HepG2 (cell line): Measurements from ENCODE around the gene ARHGEF1. TPM values are rescaled to one million over a fixed set of nuclear protein-coding genes. Genes with fewer than 3 reads are reported as not detected.

Source experiments
- ATF7 ChIP-seq, 2 experiments: fragments of 450-650 bp in 1 of 2; sonication (generic) in 1 of 2; formaldehyde crosslinking in 1 of 2; IDR thresholded peaks; 2 replicates each; pipeline versions ENCODE4 v1.4.0 to v1.6.1; 2016 to 2020; ENCODE audit warnings: antibody characterized with exemption in 1 of 2, mild to moderate bottlenecking in 1 of 2, missing genetic modification reagents in 1 of 2
- CHD2 ChIP-seq: IDR thresholded peaks from 2 replicates; pipeline ENCODE4 v1.6.1; 2011; ENCODE audit warnings: low read depth, low read length, improper control_type of control experiment
- FOXC1 ChIP-seq: sonication (generic); formaldehyde crosslinking; IDR thresholded peaks from 2 replicates; pipeline ENCODE4 v1.8.0; 2022; ENCODE audit warnings: mild to moderate bottlenecking, missing genetic modification reagents, borderline replicate concordance
- KLF15 ChIP-seq: sonication (generic); formaldehyde crosslinking; IDR thresholded peaks from 2 replicates; pipeline ENCODE4 v1.8.1; 2023; ENCODE audit warnings: borderline replicate concordance, mild to moderate bottlenecking, inconsistent platforms, missing genetic modification reagents, mixed read lengths
- NFIC ChIP-seq: IDR thresholded peaks from 2 replicates; pipeline ENCODE4 v1.6.1; 2012; ENCODE audit warnings: mild to moderate bottlenecking, low read length, inconsistent platforms
- REST ChIP-seq, 2 experiments: IDR thresholded peaks; 2 replicates each; pipeline ENCODE4 v1.6.1; 2011 to 2012; ENCODE audit warnings: low read length in 2 of 2, borderline replicate concordance in 1 of 2, low read depth in 1 of 2, mild to moderate bottlenecking in 1 of 2, moderate library complexity in 1 of 2
- SNAPC2 ChIP-seq: sonication (generic); formaldehyde crosslinking; IDR thresholded peaks from 2 replicates; pipeline ENCODE4 v1.8.1; 2022; ENCODE audit warnings: mild to moderate bottlenecking, missing genetic modification reagents
- TAF1 ChIP-seq: sonication (generic); formaldehyde crosslinking; IDR thresholded peaks from 2 replicates; pipeline ENCODE4 v1.4.0; 2020; ENCODE audit warnings: missing genetic modification reagents
- TCF7 ChIP-seq: sonication (generic); IDR thresholded peaks from 2 replicates; pipeline ENCODE4 v1.6.1; 2016; ENCODE audit warnings: antibody characterized with exemption, low read depth
- ZBTB34 ChIP-seq: sonication (generic); formaldehyde crosslinking; IDR thresholded peaks from 2 replicates; pipeline ENCODE4 v1.8.0; 2022; ENCODE audit warnings: mild to moderate bottlenecking, missing genetic modification reagents
- ZBTB42 ChIP-seq: sonication (generic); formaldehyde crosslinking; IDR thresholded peaks from 2 replicates; pipeline ENCODE4 v1.5.0; 2020; ENCODE audit warnings: mild to moderate bottlenecking, missing genetic modification reagents
- ZFY ChIP-seq: sonication (generic); formaldehyde crosslinking; IDR thresholded peaks from 2 replicates; pipeline ENCODE4 v1.4.0; 2020; ENCODE audit warnings: missing genetic modification reagents
- ZNF292 ChIP-seq: sonication (generic); formaldehyde crosslinking; IDR thresholded peaks from 2 replicates; pipeline ENCODE4 v1.8.1; 2022; ENCODE audit warnings: mild to moderate bottlenecking, low read depth, missing genetic modification reagents, borderline replicate concordance
- ZNF30 ChIP-seq: sonication (generic); formaldehyde crosslinking; IDR thresholded peaks from 2 replicates; pipeline ENCODE4 v1.5.0; 2020; ENCODE audit warnings: mild to moderate bottlenecking, missing genetic modification reagents
- polyA plus RNA-seq, 8 experiments: library from polyadenylated mRNA; depleted of rRNA in 3 of 8; stranded (reverse) in 7 of 8; unstranded in 1 of 8; fragments of >200 nt; fragmentation: Illumina TruSeq in 4 of 8; extraction: Trizol in 4 of 8; gene quantifications; 2 replicates each; pipeline versions ENCODE4 v1.2.1 to v1.2.3, GENCODE V29; 2011 to 2016; ENCODE audit warnings: low read depth in 4 of 8, missing spikeins in 1 of 8, mixed read lengths in 1 of 8; ENCODE audit not compliant: insufficient read depth in 1 of 8
- total RNA-seq, 5 experiments: library from RNA; depleted of rRNA; stranded (reverse); fragments of >200 nt; fragmentation: Illumina TruSeq; extraction: Trizol; gene quantifications; 2 replicates each; pipeline ENCODE4 v1.2.3, GENCODE V29; 2016; ENCODE audit warnings: low read depth in 1 of 5
- TF ChIP-seq, protein P1 (sequence below): sonication (generic); formaldehyde crosslinking; IDR thresholded peaks from 2 replicates; pipeline ENCODE4 v1.4.0; 2020; ENCODE audit warnings: missing genetic modification reagents, borderline replicate concordance
- TF ChIP-seq, protein P2 (sequence below): sonication (generic); formaldehyde crosslinking; IDR thresholded peaks from 2 replicates; pipeline ENCODE4 v1.5.0; 2020; ENCODE audit warnings: mild to moderate bottlenecking, low read depth, missing genetic modification reagents, borderline replicate concordance
- TF ChIP-seq, protein P3 (sequence below): sonication (generic); formaldehyde crosslinking; IDR thresholded peaks from 2 replicates; pipeline ENCODE4 v1.5.0; 2020; ENCODE audit warnings: mild to moderate bottlenecking, missing genetic modification reagents, borderline replicate concordance
- TF ChIP-seq, protein P4 (sequence below): sonication (generic); formaldehyde crosslinking; IDR thresholded peaks from 2 replicates; pipeline ENCODE4 v1.5.1; 2020; ENCODE audit warnings: missing genetic modification reagents, mild to moderate bottlenecking, borderline replicate concordance

The ARHGEF1 gene
- total and polyA plus RNA-seq, 2 of the 13 experiments (the other 11 are each of a cell fraction or from before 2014, with no cell fraction given): 33.7 to 34.7 TPM

DNA sequence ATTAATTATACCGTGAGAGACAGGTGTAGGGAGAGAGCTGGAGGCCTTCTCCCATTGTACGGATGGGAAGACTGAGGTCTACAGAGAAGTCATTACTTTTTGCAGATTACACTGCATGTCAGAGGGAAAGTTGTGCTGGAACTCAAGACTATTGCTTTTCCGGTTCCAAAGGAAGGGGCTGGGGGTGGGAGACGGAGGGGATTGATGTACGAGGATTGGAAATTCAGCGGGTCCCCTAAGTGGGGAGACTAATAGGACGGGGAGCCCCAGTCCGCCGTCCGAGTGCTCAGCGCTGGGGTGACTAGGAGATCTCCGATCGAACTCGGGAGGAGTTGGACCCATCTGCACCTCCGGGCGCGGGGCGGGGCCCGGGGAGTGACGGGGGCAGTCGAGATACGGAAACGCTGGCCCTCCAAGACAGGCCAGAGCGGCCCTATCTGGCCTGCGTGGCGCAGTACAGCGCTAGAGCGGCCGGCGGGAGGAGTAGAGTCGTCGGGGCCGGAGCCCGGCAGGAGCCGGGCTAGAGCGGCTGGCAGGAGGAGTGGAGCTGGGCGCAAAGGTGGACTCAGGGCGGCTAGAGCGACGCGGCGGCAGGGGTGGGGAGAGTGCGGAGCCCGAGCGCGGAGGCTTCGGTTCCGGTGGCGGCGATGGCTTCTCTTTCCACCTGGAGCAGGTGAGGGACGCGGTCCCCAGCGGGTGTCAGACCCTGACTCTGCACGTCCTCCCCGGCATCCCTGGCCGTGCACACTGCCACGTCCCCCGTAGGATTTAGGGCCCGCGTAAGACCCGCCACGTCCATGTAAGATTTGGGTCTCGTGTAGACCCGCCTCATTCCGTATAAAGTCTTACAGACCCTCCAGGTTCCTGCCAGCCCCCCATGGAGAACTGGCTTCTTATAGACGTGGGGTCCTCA is 1.1 kb downstream of the ARHGEF1 start (continued):
- TF ChIP-seq, protein P1, sequence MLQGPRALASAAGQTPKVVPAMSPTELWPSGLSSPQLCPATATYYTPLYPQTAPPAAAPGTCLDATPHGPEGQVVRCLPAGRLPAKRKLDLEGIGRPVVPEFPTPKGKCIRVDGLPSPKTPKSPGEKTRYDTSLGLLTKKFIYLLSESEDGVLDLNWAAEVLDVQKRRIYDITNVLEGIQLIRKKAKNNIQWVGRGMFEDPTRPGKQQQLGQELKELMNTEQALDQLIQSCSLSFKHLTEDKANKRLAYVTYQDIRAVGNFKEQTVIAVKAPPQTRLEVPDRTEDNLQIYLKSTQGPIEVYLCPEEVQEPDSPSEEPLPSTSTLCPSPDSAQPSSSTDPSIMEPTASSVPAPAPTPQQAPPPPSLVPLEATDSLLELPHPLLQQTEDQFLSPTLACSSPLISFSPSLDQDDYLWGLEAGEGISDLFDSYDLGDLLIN (CRISPR knock-in tag): no peak
- TF ChIP-seq, protein P2, sequence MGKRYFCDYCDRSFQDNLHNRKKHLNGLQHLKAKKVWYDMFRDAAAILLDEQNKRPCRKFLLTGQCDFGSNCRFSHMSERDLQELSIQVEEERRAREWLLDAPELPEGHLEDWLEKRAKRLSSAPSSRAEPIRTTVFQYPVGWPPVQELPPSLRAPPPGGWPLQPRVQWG (CRISPR knock-in tag): no peak
- TF ChIP-seq TCF7 (no peak), TAF1 (peak; percentile 70; the same call in 1 of the 2 replicates), NFIC (peak; percentile 54; the same call in 1 of the 2 replicates), CHD2 (no peak), KLF15 (no peak; the same call in 1 of the 2 replicates), REST (IDR thresholded peaks at IDR 0.05; ENCODE audit: borderline replicate concordance in 1 of 2, low read depth in 1 of 2, low read length in 2 of 2) (no peak), ZNF292 (CRISPR knock-in tag) (no peak), ZBTB34 (CRISPR knock-in tag) (no peak), FOXC1 (peak; percentile 79; the same call in 1 of the 2 replicates), ZBTB42 (CRISPR knock-in tag) (no peak), ZFY (peak; percentile 78), SNAPC2 (CRISPR knock-in tag) (no peak), ATF7 (IDR thresholded peaks at IDR 0.05) (no peak), ATF7 (CRISPR knock-in tag; IDR thresholded peaks at IDR 0.05) (no peak), ZNF30 (no peak)
- TF ChIP-seq, protein P3, sequence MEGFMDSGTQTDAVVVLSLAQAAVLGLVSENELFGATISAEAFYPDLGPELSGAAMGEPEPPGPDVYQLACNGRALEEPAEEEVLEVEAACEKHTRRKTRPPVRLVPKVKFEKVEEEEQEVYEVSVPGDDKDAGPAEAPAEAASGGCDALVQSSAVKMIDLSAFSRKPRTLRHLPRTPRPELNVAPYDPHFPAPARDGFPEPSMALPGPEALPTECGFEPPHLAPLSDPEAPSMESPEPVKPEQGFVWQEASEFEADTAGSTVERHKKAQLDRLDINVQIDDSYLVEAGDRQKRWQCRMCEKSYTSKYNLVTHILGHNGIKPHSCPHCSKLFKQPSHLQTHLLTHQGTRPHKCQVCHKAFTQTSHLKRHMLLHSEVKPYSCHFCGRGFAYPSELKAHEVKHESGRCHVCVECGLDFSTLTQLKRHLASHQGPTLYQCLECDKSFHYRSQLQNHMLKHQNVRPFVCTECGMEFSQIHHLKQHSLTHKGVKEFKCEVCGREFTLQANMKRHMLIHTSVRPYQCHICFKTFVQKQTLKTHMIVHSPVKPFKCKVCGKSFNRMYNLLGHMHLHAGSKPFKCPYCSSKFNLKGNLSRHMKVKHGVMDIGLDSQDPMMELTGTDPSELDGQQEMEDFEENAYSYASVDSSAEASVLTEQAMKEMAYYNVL (CRISPR knock-in tag): no peak; the same call in 1 of the 2 replicates
- TF ChIP-seq, protein P4, sequence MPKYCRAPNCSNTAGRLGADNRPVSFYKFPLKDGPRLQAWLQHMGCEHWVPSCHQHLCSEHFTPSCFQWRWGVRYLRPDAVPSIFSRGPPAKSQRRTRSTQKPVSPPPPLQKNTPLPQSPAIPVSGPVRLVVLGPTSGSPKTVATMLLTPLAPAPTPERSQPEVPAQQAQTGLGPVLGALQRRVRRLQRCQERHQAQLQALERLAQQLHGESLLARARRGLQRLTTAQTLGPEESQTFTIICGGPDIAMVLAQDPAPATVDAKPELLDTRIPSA (CRISPR knock-in tag): no peak
